CD4-positive, alpha-beta T cell (primary cell): Measurements from ENCODE around the gene CXCL16. TPM values are rescaled to one million over a fixed set of nuclear protein-coding genes. Genes with fewer than 3 reads are reported as not detected.

Experiments used
- ATAC-seq: fragments of 200-7000 bp; cut with Tn5 transposase; one replicate; pipeline ENCODE4 v1.10.0; 2022; ENCODE audit warnings: mild to moderate bottlenecking; ENCODE audit not compliant: poor library complexity
- CTCF ChIA-PET: fragments of 350-600 bp; sonication (Branson Sonifier 250); formaldehyde crosslinking; loops from one replicate; lab custom pipeline; 2021; ENCODE audit warnings: antibody characterized with exemption, inconsistent platforms; lab: Charles Lee
- POLR2A ChIA-PET: fragments of 350-600 bp; sonication (Branson Sonifier 250); formaldehyde crosslinking; loops from one replicate; lab custom pipeline; 2021; ENCODE audit warnings: antibody characterized with exemption, inconsistent platforms; lab: Charles Lee
- DNase-seq, 14 experiments: peaks; one replicate each; pipeline ENCODE4 v3.0.0-alpha.2; 2013 to 2020; ENCODE audit warnings: mixed read lengths in 2 of 14
- H3K27ac ChIP-seq, 2 donors: one replicate each; pipeline versions ENCODE4 v1.5.1 to v1.7.0; 2013; ENCODE audit warnings: low read length in 2 of 2, low read depth in 1 of 2, mild to moderate bottlenecking in 1 of 2
- H3K27me3 ChIP-seq, 2 experiments: 1 replicate in 1 of 2; 2 replicates in 1 of 2; pipeline versions ENCODE4 v1.6.1 to v1.7.0; 2013; ENCODE audit warnings: low read length in 2 of 2, control low read depth in 1 of 2, mild to moderate bottlenecking in 1 of 2, moderate library complexity in 1 of 2; ENCODE audit not compliant: insufficient read depth in 2 of 2, control insufficient read depth in 1 of 2
- H3K36me3 ChIP-seq: one replicate; pipeline ENCODE4 v1.6.1; 2013; ENCODE audit warnings: low read length, control low read depth; ENCODE audit not compliant: insufficient read depth
- H3K4me1 ChIP-seq: one replicate; pipeline ENCODE4 v1.6.1; 2013; ENCODE audit warnings: low read length, control low read depth; ENCODE audit not compliant: insufficient read depth
- H3K4me3 ChIP-seq: one replicate; pipeline ENCODE4 v1.5.1; 2013; ENCODE audit warnings: mild to moderate bottlenecking, low read length, moderate library complexity
- H3K9me3 ChIP-seq, 2 experiments: 1 replicate in 1 of 2; 2 replicates in 1 of 2; pipeline versions ENCODE4 v1.6.1 to v1.7.0; 2013; ENCODE audit warnings: low read length in 2 of 2, mild to moderate bottlenecking in 2 of 2, control low read depth in 1 of 2, moderate library complexity in 1 of 2; ENCODE audit not compliant: control insufficient read depth in 1 of 2, insufficient read depth in 1 of 2
- H3K27ac Mint-ChIP-seq: one replicate; pipeline ENCODE4 v1.8.0; 2020; ENCODE audit warnings: mixed read lengths
- H3K27me3 Mint-ChIP-seq: one replicate; pipeline ENCODE4 v1.8.0; 2021; ENCODE audit warnings: mixed read lengths
- H3K36me3 Mint-ChIP-seq: one replicate; pipeline ENCODE4 v1.8.0; 2021; ENCODE audit warnings: low read depth, mixed read lengths
- H3K4me1 Mint-ChIP-seq: one replicate; pipeline ENCODE4 v1.8.0; 2021; ENCODE audit warnings: low read depth, mixed read lengths
- H3K4me3 Mint-ChIP-seq: one replicate; pipeline ENCODE4 v1.8.0; 2020; ENCODE audit warnings: mild to moderate bottlenecking, mixed read lengths
- H3K9me3 Mint-ChIP-seq: one replicate; pipeline ENCODE4 v1.8.0; 2020; ENCODE audit warnings: mixed read lengths
- CTCF ChIP-seq: fragments of 200-600 bp; IDR thresholded peaks from one replicate; pipeline ENCODE4 v1.8.0; 2022; ENCODE audit warnings: antibody characterized with exemption, mild to moderate bottlenecking
- intact Hi-C, 2 experiments: fragments of 100-400 bp; cut with DNase I in 1 of 2; cut with micrococcal nuclease in 1 of 2; formaldehyde crosslinking; loops; one replicate each; pipeline versions ENCODE4 v1.15.1 to v1.9.0; 2023 to 2025; cut with DNase I, micrococcal nuclease
- total RNA-seq, 174 experiments: library from RNA in 2 of 174; stranded (reverse) in 2 of 174; gene quantifications; one replicate each; pipeline ENCODE4 v1.2.3 and lab custom pipeline; 2021 to 2026

The CXCL16 gene
- total RNA-seq, 2 experiments from 2014 or later = 24.8 to 25.8 TPM

- CTCF ChIA-PET = interaction anchor here (1.0 to 1.5 kb wide), 2 partner anchors 11 to 68 kb away, joined by 3 to 4 read pairs; partner anchors contain the start of gene ARRB2
- POLR2A ChIA-PET = interaction anchor here (1.0 to 1.8 kb wide), 3 partner anchors 9 to 17 kb away, joined by 3 to 12 read pairs (median 4); partner anchors contain the start of genes ARRB2, MED11 and PELP1
- Histone ChIP-seq H3K9me3 (no peaks in the 10 kb centered on the region), H3K4me1 (peaks cover 18% of the 10 kb centered on the region), H3K36me3 (peaks cover 50% of the 10 kb centered on the region), H3K27me3 (no peaks in the 10 kb centered on the region), H3K27ac (peak overlapping the region in 1 of 2 donors; percentile 9), H3K4me3 (no peak overlapping the region)
- Mint-ChIP-seq H3K27ac (peak overlapping the region; percentile 28), H3K27me3 (no peaks in the 10 kb centered on the region), H3K9me3 (no peaks in the 10 kb centered on the region), H3K4me1 (peaks cover 7% of the 10 kb centered on the region), H3K4me3 (no peak overlapping the region), H3K36me3 (peaks cover 55% of the 10 kb centered on the region)
- intact Hi-C loops = no loop called here
- ATAC-seq = no peak
- peak in 4 of 14 experiments; percentile 30 to 67 (median 43) for DNase-seq
- TF ChIP-seq CTCF = no peak
Measured at GRCh38 chr17:4721203-4722135, 18.3 kb downstream of the CXCL16 start.

GRCh38 chr17:4720787-4721186 lies 18.9 kb downstream of the CXCL16 start:
- no peak for ATAC-seq
- ChIA-PET CTCF (no interaction called here), POLR2A (interaction anchor here (1.0 to 1.8 kb wide), 3 partner anchors 9 to 16 kb away, joined by 3 to 12 read pairs (median 4); partner anchors contain the start of genes ARRB2, MED11 and PELP1)
- Mint-ChIP-seq H3K36me3 (peaks cover 59% of the 10 kb centered on the region), H3K27ac (peak overlapping the region; percentile 42), H3K4me1 (peaks cover 10% of the 10 kb centered on the region), H3K4me3 (no peak overlapping the region), H3K27me3 (no peaks in the 10 kb centered on the region), H3K9me3 (no peaks in the 10 kb centered on the region)
- intact Hi-C loops = no loop called here
- Histone ChIP-seq H3K4me1 (peaks cover 25% of the 10 kb centered on the region), H3K4me3 (no peak overlapping the region), H3K9me3 (no peaks in the 10 kb centered on the region), H3K27ac (no peak overlapping the region), H3K27me3 (no peaks in the 10 kb centered on the region), H3K36me3 (peaks cover 56% of the 10 kb centered on the region)
- no peak for TF ChIP-seq CTCF
- DNase-seq = no peak

GRCh38 chr17:4719684-4720221 lies 20.0 kb downstream of the CXCL16 start:
- no peaks in the 10 kb centered on the region for H3K9me3 Mint-ChIP-seq
- Histone ChIP-seq H3K27ac (no peak overlapping the region), H3K9me3 (no peaks in the 10 kb centered on the region), H3K4me3 (no peak overlapping the region), H3K4me1 (peaks cover 36% of the 10 kb centered on the region), H3K36me3 (peaks cover 61% of the 10 kb centered on the region), H3K27me3 (no peaks in the 10 kb centered on the region)
- H3K4me1 Mint-ChIP-seq = peaks cover 21% of the 10 kb centered on the region
- TF ChIP-seq CTCF = no peak
- ATAC-seq (no peak), DNase-seq (no peak)
- POLR2A ChIA-PET = no interaction called here
- CTCF ChIA-PET = no interaction called here
- H3K27me3 Mint-ChIP-seq = no peaks in the 10 kb centered on the region
- H3K36me3 Mint-ChIP-seq = peaks cover 70% of the 10 kb centered on the region
- H3K27ac Mint-ChIP-seq = no peak overlapping the region
- no peak overlapping the region for H3K4me3 Mint-ChIP-seq
- intact Hi-C loops = loop anchor here in 1 of 2 experiments (10.0 kb wide), 1 partner anchor 355 kb away; the partner anchor contains the start of gene ZFP3
